HUDEP-2 (cell line): ENCODE measurements around the gene SYK.
"Not testable (repeated sequence)": the region's sequence is repeated elsewhere in the genome, so short reads cannot be mapped to it uniquely, and the experiment has no call there.

Experiments
- DNase-seq, 76 experiments: peaks; one replicate each; lab custom pipeline; 2025; ENCODE audit not compliant: unreplicated experiment in 76 of 76; lab: John Stamatoyannopoulos, UW

Gene SYK

DNA sequence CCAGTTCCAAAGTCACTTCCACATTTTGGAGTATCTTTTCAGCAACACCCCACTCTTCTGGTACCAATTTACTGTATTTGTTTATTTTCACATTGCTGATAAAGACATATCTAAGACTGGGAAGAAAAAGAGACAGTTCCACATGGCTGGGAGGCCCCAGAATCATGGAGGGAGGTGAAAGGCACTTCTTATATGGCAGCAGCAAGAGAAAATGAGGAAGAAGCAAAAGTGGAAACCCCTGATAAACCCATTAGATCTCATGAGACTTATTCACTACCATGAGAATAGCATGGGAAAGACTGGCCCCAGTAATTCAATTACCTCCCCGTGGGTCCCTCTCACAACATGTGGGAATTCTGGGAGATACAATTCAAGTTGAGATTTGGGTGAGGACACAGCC is 19.6 kb downstream of the SYK start:
- not testable (repeated sequence) for DNase-seq

DNA sequence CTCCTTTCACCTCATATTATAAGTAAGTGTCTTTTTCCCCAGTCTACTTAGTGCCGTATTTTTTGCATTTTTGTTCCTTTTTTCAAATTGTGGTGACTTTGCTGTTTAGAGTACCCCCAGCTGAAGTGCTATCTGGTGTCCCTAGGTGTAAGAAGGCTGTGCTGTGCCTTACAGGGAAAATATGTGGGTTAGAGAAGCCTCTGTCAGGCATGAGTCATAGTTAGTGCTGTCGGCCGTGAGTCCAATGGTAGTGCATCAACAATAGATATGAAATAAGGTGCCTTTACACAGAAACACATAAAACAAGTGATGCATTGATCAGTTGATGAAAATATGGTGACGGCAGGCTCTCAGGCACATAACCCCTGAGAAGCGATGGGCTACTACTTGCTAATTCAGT is 20.1 kb downstream of the SYK start:
- DNase-seq, result no peak

DNA sequence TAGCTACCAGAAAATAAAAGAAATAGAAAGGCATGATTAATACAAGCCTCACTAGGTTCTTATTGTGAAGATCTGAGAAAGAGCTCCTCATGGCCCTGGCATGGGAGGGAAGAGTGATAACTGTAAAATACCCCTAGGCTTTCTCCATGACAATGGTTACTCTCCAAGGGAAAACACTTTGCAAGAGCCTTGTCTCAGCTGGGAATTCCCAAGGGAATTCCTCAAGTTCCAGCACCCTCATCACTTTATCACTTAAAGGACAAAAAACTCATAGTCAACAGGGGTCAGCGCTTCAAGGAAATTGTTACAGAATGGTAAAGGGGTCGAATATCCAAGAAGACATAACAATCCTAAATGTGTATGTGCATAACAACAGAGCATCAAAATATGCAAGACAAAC is 21.2 kb downstream of the SYK start:
- no peak for DNase-seq

DNA sequence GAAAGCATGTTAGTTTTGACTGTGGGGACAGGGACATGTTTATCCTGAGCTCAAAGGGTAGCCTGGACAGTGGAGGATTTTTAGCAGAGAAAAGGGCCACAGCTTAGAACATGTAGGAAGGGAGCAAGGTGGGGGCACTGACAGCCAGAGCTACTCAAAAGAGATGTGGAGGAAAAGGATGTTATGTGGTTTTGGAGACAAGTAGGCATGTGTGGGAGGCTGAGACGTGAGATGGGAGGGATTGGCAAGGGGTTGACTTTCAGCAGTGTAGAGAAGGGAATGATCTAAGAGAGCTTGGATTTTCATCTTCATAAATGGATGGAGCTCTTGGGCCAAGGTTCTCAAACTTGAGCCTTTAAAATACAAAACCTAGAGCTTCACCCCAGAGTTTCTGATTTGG is 24.0 kb downstream of the SYK start:
- DNase-seq, result no peak

DNA sequence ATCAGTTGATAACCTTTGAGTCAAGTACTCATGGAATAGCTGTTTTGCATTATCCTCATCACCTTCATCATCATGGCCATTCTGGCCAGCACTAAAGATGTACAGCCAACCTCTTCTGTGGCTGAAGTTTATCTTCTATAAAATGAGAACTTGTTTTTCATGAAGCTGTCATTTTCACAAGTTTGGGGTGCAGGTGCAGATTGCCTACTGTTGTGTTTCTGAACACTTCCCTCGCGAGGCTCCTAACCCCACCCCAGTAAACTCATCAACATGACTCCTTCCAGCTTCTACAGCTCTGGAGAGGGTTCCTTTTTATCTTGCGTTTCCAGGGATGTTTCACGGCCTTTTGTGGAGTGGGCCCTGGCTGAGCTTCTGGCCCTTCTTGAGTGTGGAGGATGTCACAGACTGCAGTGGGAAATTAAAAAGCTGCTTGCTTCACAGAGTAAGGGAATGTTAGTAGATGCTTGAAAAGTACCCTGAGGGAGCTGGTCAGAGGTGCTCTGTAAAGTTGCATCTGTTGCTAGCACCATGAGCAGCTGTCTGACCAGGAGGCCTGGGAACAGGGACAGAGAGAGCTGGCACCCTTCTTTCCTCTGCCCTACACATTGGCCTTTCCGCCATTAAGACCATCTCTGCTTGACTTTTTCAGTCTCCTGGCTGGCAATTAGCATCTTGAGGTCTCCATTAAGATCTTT is 24.9 kb downstream of the SYK start:
- DNase-seq, result no peak

DNA sequence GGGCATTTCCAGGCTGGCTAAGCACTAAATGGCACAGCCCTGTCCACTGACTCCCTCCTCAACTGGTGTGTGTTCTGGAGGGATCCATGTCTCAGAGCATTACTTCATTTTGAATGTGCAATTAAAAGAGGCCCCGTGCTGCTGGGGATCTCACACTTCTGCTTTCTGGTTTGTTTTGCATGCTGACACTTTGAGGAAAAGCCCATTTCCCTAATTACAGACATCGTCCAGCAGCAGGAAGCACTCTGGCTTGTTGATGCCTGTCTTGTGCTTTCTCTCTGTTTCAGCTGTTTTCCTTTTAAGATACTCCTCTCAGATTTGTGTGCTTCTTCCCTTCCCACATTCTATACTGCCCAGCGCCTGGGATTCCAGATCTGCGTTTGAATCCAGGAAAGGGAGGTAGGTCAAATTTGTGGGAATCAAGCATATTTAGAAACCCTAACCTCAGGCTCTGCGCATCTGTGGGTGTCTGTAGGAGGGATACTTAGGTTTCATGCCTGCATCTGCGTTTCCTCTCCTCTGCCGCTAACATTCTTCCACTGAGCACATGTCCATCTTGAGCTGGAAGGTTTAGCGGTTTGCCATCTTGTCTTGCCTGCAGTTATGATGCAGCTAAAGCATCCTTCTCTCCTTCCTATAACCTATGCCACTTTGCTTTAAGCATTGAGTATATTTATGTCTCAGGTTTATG is 25.7 kb downstream of the SYK start:
- no peak for DNase-seq

DNA sequence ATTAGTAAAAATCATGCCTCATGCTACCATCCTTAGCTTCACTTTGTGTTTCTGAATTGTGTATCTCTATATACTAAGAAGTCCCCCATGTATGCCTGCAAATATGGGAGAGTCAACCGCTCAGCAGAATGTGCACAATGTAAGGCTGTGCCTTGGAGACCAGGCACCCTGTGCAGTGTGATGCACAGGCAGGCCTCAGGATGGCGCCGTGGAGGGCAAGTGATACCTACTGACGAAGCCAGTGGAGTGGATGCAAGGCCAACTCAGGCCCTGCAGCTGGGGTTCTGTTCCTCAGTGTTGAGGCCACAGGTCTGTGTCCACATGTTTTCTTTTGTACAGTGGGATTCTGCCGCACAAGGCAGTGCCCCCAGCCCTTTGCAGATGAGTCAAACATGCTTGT is 28.4 kb downstream of the SYK start:
- DNase-seq, result no peak

DNA sequence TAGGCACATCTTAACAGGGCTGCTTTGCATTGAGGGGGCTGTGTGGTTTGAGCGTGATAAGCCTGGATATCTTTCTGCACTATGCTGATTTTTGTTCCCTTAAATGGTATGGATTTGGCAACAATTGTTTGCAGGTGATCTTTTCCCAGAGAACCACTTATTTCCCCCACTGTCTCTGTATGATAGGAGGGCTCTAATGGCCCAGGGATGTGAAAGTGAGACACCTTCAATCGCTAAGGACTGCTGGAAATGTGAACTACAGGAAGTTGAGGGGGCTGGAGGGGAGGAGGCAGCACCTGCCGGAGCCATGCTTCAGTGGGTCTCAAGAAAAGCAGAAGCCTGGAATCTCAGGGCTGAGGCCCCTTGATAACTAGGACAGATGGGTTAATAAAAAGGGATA is 29.4 kb downstream of the SYK start:
- DNase-seq, result no peak

DNA sequence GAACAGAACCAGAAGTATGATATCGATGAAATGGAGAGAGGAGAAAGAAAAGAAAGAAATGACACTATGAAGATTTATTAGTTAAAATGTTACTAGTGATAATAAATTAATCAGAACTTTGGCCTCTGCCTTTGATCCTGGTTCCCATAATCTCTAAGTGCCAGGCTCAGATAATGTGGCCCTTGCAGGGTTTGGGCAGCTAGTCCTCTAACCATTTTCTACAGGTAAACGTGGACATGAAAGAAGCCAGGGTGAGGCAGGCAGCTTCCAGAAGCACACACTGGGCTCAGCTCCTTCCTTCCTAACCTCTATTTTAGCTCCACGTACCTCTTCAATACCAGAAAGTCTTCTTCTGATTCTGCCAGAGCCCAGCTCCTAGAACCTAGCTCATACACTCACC is 30.6 kb downstream of the SYK start:
- no peak for DNase-seq

DNA sequence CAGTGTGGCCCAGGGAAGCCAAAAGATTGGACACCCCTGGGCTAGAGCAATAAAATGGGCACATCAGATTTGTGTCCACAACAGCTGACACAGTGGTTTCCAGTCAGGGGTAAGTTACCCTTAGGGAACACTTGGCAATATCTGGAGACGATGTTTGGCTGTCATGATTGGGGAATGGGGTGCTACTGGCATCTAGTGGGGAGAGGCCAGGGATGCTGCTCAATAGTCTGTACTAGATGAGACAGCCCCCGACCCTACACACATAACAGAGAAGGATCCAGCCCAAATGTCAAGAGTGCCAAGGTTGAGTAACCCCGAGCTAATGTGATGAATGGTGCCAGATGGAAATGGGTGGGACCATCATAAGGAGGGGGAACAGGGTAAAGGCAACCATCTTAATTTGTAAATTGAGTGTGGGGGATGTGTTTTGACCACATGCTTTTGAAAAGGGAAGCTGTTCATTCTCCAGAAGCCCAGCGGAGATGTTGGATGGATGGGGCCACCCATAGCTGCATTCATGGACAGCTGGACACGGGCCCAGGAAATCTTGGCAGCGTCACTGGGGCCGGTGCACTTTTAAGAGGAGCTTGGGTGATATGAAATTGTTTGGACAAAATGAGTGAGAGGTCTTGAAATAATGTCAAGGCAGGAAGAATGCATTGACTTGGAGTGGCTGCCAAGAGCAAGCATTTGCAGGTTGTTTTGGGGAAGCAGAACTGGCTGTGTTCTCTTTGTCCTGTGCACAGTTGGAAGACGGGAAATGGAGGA is 33.4 kb downstream of the SYK start:
- no peak for DNase-seq

DNA sequence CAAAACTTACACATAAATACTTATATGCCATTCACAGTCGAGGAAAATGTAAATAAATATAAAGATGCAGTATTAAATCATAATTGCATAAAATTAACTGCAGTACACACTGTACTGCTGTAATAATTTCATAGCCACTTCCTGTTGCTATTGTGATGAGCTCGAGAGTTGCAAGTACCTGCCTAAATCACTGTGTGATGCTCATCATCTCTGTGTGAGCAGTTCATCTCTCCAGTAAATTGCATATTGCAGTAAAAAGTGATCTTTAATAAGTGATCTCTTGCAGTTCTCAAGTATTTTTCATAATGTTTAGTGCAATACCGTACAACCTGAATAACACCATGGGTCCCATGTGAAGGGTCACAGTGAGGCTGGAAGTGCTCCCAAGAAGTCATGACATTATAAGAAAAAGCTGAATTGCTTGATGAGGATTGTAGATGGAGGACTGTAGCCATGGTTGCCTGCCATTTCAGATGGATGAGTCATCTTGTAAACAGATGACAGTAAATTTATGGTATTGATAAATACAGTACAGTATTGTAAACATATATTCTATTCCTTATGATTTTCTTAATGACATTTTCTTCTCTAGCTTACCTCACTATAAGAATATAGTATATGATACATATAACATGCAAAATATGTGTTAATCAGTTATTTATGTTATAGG is 34.9 kb downstream of the SYK start:
- no peak for DNase-seq

DNA sequence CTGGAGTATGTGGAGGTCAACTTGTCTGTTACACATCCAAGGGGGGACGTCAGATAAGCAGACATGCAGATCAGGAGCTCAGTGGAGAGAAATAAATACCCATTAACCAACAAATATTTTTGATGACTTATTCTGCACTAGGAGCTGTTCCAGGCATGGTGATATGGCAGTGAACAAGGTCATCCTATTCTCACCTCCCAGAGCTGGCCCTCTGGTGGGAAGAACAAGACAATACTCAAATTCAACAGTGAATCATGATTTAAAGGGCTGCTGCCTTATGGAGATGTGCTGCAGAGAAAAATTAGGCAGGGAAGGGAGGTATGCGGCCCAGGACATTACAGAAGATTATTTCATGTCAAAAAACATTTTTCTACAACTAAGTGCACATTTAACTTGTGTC is 36.5 kb downstream of the SYK start:
- no peak for DNase-seq

DNA sequence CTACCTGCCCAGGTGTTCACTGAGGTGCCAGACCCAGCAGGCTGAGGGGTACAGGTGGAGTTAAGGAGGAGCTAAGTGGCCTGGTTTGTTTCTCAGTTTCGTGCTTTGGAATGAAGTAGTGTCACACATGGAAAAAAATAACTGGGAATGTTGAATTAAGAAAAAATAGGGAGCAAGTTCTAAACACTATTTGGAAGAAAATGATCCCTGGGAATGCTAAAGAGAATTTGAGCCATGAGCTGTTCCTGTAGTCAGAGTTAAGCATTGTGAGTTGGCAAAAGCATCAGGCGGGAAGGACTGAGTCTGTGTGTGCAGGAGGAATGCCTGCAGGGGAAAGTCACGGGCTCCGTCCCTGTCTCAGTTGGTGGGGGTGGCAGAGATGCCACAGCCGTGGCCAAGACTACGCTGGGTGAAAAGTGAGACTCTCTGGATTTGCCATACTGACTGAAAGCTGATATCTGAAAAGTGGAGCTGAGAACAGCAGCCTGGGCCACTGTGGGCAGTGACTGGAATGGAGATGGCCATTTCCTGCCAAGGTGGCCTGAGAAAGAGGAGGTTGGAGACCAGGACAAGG is 37.0 kb downstream of the SYK start:
- DNase-seq, result no peak

DNA sequence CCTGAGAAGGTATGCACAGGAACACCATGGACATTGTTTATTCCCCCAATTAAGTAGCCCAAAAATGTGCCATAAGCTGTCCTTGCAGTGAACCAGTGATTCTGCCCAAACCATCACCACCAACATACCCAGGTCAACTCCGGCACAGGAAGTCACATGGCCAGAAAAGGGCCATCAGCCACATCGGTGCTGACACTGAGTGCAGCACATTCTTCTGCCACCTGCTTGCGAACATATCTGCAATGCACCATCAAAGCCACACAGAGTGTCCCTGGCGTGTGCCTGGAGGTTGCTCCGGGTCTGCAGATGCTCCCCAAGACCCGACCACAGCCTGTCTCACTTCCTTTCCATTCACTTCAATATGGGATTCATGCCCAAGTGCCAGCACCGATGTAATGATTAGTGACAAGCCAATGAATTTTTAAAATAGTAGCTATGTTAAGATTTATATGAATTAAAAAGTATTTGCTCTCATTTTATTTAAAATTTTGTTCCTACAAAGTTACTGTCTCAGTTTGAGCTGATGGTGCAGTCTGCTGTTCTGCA is 37.6 kb downstream of the SYK start:
- no peak for DNase-seq

DNA sequence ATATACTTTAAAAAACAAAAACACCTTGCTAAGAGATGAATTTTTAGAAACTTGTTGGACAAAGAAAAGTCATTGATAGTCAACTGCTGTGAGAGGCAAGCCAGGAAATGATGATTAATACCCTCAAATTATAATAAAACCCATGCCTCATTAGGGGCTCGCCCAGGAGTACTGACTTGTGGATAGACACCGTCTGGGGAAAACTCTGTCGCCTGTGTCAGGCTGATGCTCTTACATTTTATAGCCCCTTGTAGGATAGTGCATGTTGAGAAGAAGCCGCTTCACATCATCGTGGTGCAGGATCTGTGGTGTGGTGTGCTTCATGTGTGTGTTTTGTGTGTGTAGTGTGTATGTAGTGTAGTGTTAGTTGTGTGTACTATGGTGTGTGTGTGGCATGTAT is 39.1 kb downstream of the SYK start:
- no peak for DNase-seq

DNA sequence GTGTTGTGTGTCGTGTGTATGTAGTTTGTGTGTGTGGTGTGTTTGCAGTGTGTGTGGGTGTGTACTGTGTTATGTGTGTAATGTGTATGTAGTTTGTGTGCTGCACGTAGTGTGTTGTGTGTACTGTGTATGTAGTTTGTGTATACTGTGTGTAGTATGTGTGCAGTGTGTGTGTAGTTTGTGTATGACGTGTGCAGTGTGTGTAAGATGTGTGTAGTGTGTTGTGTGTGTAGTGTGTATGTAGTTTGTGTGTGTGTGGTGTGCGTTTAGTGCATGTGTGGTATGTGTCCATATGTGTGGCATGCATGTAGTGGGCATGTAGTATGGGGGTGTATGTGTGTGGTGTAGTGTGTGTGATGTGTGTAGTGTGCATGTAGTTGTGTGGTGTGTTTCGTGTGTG is 39.6 kb downstream of the SYK start:
- no peak for DNase-seq

DNA sequence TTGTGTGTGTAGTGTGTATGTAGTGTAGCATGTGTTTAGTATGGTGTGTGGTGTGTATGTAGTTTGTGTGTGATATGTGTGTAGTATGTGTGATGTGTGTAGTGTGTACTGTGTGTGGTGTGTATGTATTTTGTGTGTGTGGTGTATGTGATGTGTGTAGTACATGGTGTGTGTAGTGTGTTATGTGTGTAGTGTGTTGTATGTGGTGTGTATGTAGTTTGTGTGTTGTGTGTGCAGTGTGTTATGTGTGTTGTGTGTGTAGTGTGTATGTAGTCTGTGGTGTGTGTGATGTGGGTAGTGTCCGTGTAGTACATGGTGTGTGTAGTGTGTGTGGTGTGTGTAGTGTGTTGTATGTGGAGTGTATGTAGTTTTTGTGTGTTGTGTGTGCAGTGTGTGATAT is 40.0 kb downstream of the SYK start:
- no peak for DNase-seq

DNA sequence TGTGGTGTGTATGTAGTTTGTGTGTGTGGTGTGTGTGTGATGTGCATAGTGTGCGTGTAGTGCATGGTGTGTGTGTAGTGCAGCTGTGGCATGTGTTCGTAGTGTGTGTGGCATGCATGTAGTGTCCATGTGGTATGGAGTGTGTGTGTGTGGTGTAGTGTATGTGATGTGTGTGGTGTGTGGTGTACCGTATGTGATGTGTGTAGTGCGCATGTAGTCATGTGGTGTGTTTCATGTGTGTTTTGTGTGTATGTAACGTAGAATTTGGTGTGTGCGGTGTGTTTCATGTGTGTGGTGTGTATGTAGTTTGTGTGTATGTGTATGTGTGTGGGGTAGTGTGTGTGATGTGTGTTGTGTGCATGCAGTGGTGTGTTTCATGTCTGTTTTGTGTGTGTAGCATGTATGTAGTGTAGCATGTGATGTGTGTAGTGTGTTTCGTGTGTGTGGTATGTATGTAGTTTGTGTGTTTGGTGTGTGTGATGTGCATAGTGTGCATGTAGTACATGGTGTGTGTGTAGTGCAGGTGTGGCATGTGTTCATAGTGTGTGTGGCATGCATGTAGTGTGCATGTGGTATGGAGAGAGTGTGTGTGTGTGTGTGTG is 40.7 kb downstream of the SYK start:
- DNase-seq, result no peak

DNA sequence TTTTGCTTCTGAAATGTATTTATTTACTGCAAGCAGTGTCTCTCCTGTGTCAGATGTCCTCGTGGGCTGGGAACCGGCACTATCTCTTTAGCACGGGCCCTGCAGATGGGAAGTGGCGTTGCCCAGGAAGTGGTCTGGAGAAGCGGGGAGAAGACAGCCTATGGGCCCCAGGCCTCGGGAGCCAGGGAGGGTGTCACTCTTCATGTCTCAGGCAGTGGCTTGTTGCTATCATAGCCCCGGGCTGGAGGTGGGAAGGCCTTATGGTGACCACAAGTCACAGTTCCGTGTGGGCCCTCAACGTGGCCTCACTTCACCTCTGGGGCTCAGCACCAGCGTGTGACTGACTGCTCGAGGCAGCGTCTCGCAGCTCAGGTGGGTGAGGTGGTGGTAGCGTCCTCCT is 41.4 kb downstream of the SYK start:
- no peak for DNase-seq

DNA sequence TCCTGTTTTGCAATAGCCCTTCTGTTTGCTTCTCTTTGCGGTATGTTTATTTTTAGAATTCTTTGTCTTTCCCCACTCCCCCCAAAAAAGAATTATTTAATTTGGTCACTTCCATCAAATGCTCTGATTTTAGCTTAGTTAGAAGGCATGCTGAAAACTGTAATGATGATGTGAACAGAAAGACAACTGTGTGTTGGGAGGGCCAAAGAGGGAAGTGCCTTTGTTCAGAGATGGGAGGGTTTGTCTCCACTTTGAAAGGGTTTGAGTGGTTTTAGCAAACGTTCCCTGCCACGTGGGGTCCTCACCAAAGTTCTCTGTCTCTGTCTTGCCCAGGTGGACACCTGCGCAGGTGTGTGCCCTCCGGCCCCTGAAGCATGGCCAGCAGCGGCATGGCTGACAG is 41.9 kb downstream of the SYK start:
- DNase-seq, result no peak
